IMR-90 (cell line): ENCODE measurements around the gene APMAP. TPM values are rescaled to one million over a fixed set of nuclear protein-coding genes. Genes with fewer than 3 reads are reported as not detected.

Experiments used
- ATAC-seq: fragments of 200-7000 bp; cut with Tn5 transposase; 2 replicates; pipeline ENCODE4 v1.9.1; 2020; ENCODE audit warnings: low read depth, mild to moderate bottlenecking, moderate library complexity
- BruUV-seq: library from RNA; stranded (reverse); fragments of 400-500 nt; replicated peaks from 2 replicates; lab custom pipeline; 2021; lab: Mats Ljungman, UMichigan
- CTCF ChIA-PET: fragments of 300-600 bp; formaldehyde crosslinking; extraction: SDS; loops from one replicate; lab custom pipeline; 2021; ENCODE audit warnings: antibody characterized with exemption; lab: Yijun Ruan, JAX
- POLR2A ChIA-PET: fragments of 300-600 bp; sonication (Branson Sonifier 250); formaldehyde crosslinking; loops from one replicate; lab custom pipeline; 2022; ENCODE audit warnings: antibody characterized with exemption; ENCODE audit not compliant: unreplicated experiment; lab: Charles Lee
- DNase-seq: peaks from one replicate; pipeline ENCODE4 v3.0.0; 2013
- H2AFZ ChIP-seq: replicated peaks from 2 replicates; pipeline ENCODE3; 2013; ENCODE audit warnings: low read length, mild to moderate bottlenecking; ENCODE audit not compliant: poor library complexity
- H2AK5ac ChIP-seq: 2 replicates; pipeline ENCODE4 v1.6.1; 2013; ENCODE audit warnings: low read depth, low read length, inconsistent platforms
- H2AK9ac ChIP-seq: replicated peaks from 2 replicates; pipeline ENCODE3; 2013; ENCODE audit warnings: mild to moderate bottlenecking, low read depth, low read length, moderate library complexity; ENCODE audit not compliant: poor library complexity
- H2BK120ac ChIP-seq: 2 replicates; pipeline ENCODE4 v1.6.1; 2013; ENCODE audit warnings: low read depth, low read length, inconsistent platforms
- H2BK15ac ChIP-seq: 3 replicates; pipeline ENCODE4 v1.6.1; 2013; ENCODE audit warnings: low read depth, low read length, inconsistent platforms
- H2BK20ac ChIP-seq: 2 replicates; pipeline ENCODE4 v1.6.1; 2013; ENCODE audit warnings: low read depth, mild to moderate bottlenecking, inconsistent platforms, low read length, moderate library complexity
- H2BK5ac ChIP-seq: 2 replicates; pipeline ENCODE4 v1.6.1; 2013; ENCODE audit warnings: mild to moderate bottlenecking, low read depth, low read length, inconsistent platforms; ENCODE audit not compliant: poor library complexity, severe bottlenecking
- H3K14ac ChIP-seq: replicated peaks from 2 replicates; pipeline ENCODE4 v1.6.1; 2013; ENCODE audit warnings: low read depth, low read length, inconsistent platforms
- H3K18ac ChIP-seq: 2 replicates; pipeline ENCODE4 v1.6.1; 2013; ENCODE audit warnings: low read depth, low read length, control low read depth
- H3K23ac ChIP-seq: 2 replicates; pipeline ENCODE4 v1.6.1; 2013; ENCODE audit warnings: low read depth, low read length, inconsistent platforms
- H3K27ac ChIP-seq: 2 replicates; pipeline ENCODE4 v1.5.1; 2013; ENCODE audit warnings: mild to moderate bottlenecking, control low read depth, low read length; ENCODE audit not compliant: insufficient read depth
- H3K27me3 ChIP-seq: 2 replicates; pipeline ENCODE4 v1.6.1; 2013; ENCODE audit warnings: low read length; ENCODE audit not compliant: control insufficient read depth, insufficient read depth
- H3K36me3 ChIP-seq: 2 replicates; pipeline ENCODE4 v1.6.1; 2013; ENCODE audit warnings: low read length, mixed read lengths; ENCODE audit not compliant: control insufficient read depth, insufficient read depth
- H3K4ac ChIP-seq: 2 replicates; pipeline ENCODE4 v1.6.1; 2013; ENCODE audit warnings: low read depth, low read length, inconsistent platforms
- H3K4me1 ChIP-seq: 2 replicates; pipeline ENCODE4 v1.6.1; 2013; ENCODE audit warnings: low read length, mixed read lengths; ENCODE audit not compliant: control insufficient read depth, insufficient read depth
- H3K4me2 ChIP-seq: 2 replicates; pipeline ENCODE4 v1.6.1; 2013; ENCODE audit warnings: low read depth, mild to moderate bottlenecking, control low read depth, low read length, moderate library complexity
- H3K4me3 ChIP-seq: 2 replicates; pipeline ENCODE4 v1.5.1; 2013; ENCODE audit warnings: low read depth, mild to moderate bottlenecking, control low read depth, low read length, moderate library complexity; ENCODE audit not compliant: insufficient read depth
- H3K56ac ChIP-seq: 2 replicates; pipeline ENCODE4 v1.6.1; 2013; ENCODE audit warnings: low read length, inconsistent platforms; ENCODE audit not compliant: insufficient read depth; ENCODE audit errors: extremely low read depth
- H3K79me1 ChIP-seq, 2 experiments: 2 replicates each; pipeline ENCODE4 v1.6.1; 2013; ENCODE audit warnings: low read length in 2 of 2, inconsistent platforms in 1 of 2, low read depth in 1 of 2
- H3K9ac ChIP-seq: 2 replicates; pipeline ENCODE4 v1.6.1; 2013; ENCODE audit warnings: low read depth, low read length, control low read depth
- H3K9me1 ChIP-seq: 2 replicates; pipeline ENCODE4 v1.6.1; 2013; ENCODE audit warnings: low read length, inconsistent platforms; ENCODE audit not compliant: insufficient read depth
- H3K9me3 ChIP-seq: 2 replicates; pipeline ENCODE4 v1.6.1; 2013; ENCODE audit warnings: low read length; ENCODE audit not compliant: control insufficient read depth, insufficient read depth
- H4K20me1 ChIP-seq: 2 replicates; pipeline ENCODE4 v1.6.1; 2013; ENCODE audit warnings: low read length, inconsistent platforms; ENCODE audit not compliant: insufficient read depth
- H4K5ac ChIP-seq: 2 replicates; pipeline ENCODE4 v1.6.1; 2013; ENCODE audit warnings: mild to moderate bottlenecking, low read depth, low read length, control low read depth
- H4K8ac ChIP-seq, 2 experiments: 2 replicates each; pipeline ENCODE4 v1.6.1; 2013; ENCODE audit warnings: low read depth in 2 of 2, low read length in 2 of 2, control low read depth in 1 of 2, inconsistent platforms in 1 of 2
- H4K91ac ChIP-seq: 2 replicates; pipeline ENCODE4 v1.6.1; 2013; ENCODE audit warnings: low read depth, low read length, inconsistent platforms; ENCODE audit not compliant: insufficient read depth
- BHLHE40 ChIP-seq: fragments of 150-350 bp; IDR thresholded peaks from 2 replicates; pipeline ENCODE4 v1.6.1; 2016; ENCODE audit warnings: mild to moderate bottlenecking, low read depth, low read length
- CEBPB ChIP-seq: IDR thresholded peaks from 2 replicates; pipeline ENCODE4 v1.6.1; 2012; ENCODE audit warnings: low read depth, low read length, improper control_type of control experiment
- CHD1 ChIP-seq: IDR thresholded peaks from 2 replicates; pipeline ENCODE4 v1.6.1; 2012; ENCODE audit warnings: low read depth, low read length, improper control_type of control experiment
- FOS ChIP-seq: fragments of 150-350 bp; IDR thresholded peaks from 2 replicates; pipeline ENCODE4 v1.6.1; 2016; ENCODE audit warnings: low read depth, low read length
- MAFK ChIP-seq: IDR thresholded peaks from 2 replicates; pipeline ENCODE4 v1.6.1; 2012; ENCODE audit warnings: low read depth, low read length, improper control_type of control experiment
- MXI1 ChIP-seq: IDR thresholded peaks from 2 replicates; pipeline ENCODE4 v1.6.1; 2012; ENCODE audit warnings: low read depth, mild to moderate bottlenecking, low read length, moderate library complexity, borderline replicate concordance
- NFE2L2 ChIP-seq: fragments of 150-350 bp; IDR thresholded peaks from 2 replicates; pipeline ENCODE4 v1.6.1; 2016; ENCODE audit warnings: low read depth, mild to moderate bottlenecking, low read length
- POLR2A ChIP-seq: IDR thresholded peaks from 2 replicates; pipeline ENCODE4 v1.6.1; 2012; ENCODE audit warnings: mild to moderate bottlenecking, low read depth, low read length
- RAD21 ChIP-seq: IDR thresholded peaks from 2 replicates; pipeline ENCODE4 v1.6.1; 2012; ENCODE audit warnings: low read length, improper control_type of control experiment
- RCOR1 ChIP-seq: IDR thresholded peaks from 2 replicates; pipeline ENCODE4 v1.6.1; 2012; ENCODE audit warnings: mild to moderate bottlenecking, low read length, improper control_type of control experiment; ENCODE audit not compliant: insufficient replicate concordance
- RFX5 ChIP-seq: IDR thresholded peaks from 2 replicates; pipeline ENCODE4 v1.8.0; 2012; ENCODE audit warnings: low read depth, mild to moderate bottlenecking, low read length, moderate library complexity
- SMC3 ChIP-seq: fragments of 150-350 bp; IDR thresholded peaks from 2 replicates; pipeline ENCODE4 v1.6.1; 2016; ENCODE audit warnings: low read depth, mild to moderate bottlenecking, antibody characterized with exemption, low read length, moderate library complexity
- WGBS, 2 experiments: methylation state at CpG; one replicate each; pipeline versions ENCODE4 v1.1.5 to v1.1.7; 2013; ENCODE audit warnings: missing lambda C conversion rate in 2 of 2; ENCODE audit not compliant: insufficient read length in 1 of 2; ENCODE audit errors: extremely low coverage in 2 of 2; 5-methylcytosine and 5-hydroxymethylcytosine counted together
- dilution Hi-C: fragments of 300-500 bp; cut with HindIII; formaldehyde crosslinking; loops from one replicate; pipeline ENCODE4 v1.14.3; 2018; ENCODE audit warnings: low sequenced_read_pairs; ENCODE audit not compliant: unreplicated experiment
- in situ Hi-C: fragments of 300-500 bp; cut with MboI; formaldehyde crosslinking; loops from 3 replicates; pipeline ENCODE4 v1.14.3; 2019; ENCODE audit warnings: low sequenced_read_pairs, inconsistent platforms, mixed read lengths
- intact Hi-C: fragments of 100-400 bp; cut with micrococcal nuclease; formaldehyde crosslinking; loops from 2 replicates; pipeline ENCODE4 v1.10.0; 2022
- polyA plus RNA-seq, 3 experiments: library from polyadenylated mRNA; depleted of rRNA; stranded (reverse); fragments of >200 nt; gene quantifications; 2 replicates each; pipeline ENCODE4 v1.2.3, GENCODE V29; 2012; ENCODE audit warnings: low replicate concordance in 1 of 3
- total RNA-seq: library from RNA; depleted of rRNA; stranded (reverse); fragments of >200 nt; gene quantifications from 2 replicates; pipeline ENCODE4 v1.2.3, GENCODE V29; 2012
- TF ChIP-seq, protein P1 (sequence below): fragments of 150-350 bp; IDR thresholded peaks from 2 replicates; pipeline ENCODE4 v1.6.1; 2017; ENCODE audit warnings: mild to moderate bottlenecking, antibody characterized with exemption, low read length, low read depth
- TF ChIP-seq, protein P2 (sequence below): conservative IDR thresholded peaks from 2 replicates; pipeline ENCODE4 v1.5.1; 2012; ENCODE audit warnings: mild to moderate bottlenecking, low read depth, low read length, improper control_type of control experiment
- TF ChIP-seq, protein P3 (sequence below): fragments of 150-350 bp; IDR thresholded peaks from 2 replicates; pipeline ENCODE4 v1.6.1; 2016; ENCODE audit warnings: low read depth, mild to moderate bottlenecking, low read length, moderate library complexity, borderline replicate concordance

The APMAP gene
- total and polyA plus RNA-seq, 2 of the 4 experiments (the other 2 are of a cell fraction): 67.2 to 88.8 TPM

DNA sequence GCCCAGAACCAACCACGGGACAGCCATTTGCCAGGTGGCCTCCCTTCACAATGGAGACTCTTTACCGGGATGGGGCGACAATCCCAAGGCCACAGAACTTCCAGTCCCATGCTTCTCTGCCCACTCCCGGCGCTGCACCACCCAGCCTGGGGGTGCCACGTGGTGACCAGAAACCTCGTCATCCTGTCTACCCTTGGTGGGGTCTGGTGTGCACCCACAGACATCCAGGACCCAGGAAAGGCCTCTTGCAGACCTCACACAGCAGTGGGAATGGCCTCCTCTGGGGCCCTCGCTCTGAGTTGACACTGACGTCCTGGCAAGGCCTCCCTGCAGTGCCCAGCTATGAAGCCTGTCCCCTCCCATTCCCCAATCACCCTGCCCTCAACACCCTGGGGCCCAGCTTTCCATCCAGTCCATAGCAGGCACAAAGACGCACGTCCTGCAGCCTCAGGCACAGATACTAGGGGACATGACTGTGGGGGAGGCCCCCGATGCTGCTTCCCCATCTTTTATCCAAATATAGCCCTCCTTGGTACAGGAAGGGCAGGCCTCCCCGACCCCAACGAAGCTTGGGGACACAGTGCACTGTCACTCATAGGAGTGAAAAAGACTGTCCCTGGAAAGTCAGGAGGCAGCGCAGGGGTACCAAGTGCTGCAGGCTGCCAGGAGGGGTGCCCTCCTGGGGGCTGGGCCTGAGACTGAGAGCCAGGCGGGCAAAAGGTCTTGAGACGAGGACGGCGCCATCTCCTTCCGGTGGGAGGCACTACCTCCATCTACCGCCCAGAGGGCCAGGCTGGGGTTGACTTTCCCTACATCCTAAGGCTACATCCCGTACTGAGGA, 36.3 kb downstream of the APMAP start:
- H4K91ac ChIP-seq: no peak overlapping the region
- peaks cover 9% of the 10 kb centered on the region; the same call in 1 of the 2 replicates for H3K36me3 ChIP-seq
- no peak overlapping the region for H3K4me3 ChIP-seq
- in situ Hi-C loops: no loop called here
- H3K4me1 ChIP-seq: no peaks in the 10 kb centered on the region
- H3K79me1 ChIP-seq: no peaks in the 10 kb centered on the region
- H2BK120ac ChIP-seq: no peak overlapping the region
- no peak overlapping the region for H4K8ac ChIP-seq
- no peak overlapping the region for H3K23ac ChIP-seq
- H3K27ac ChIP-seq: no peak overlapping the region
- H3K18ac ChIP-seq: no peak overlapping the region
- no peak for ATAC-seq
- H2AK5ac ChIP-seq: no peak overlapping the region
- no peak overlapping the region for H3K4ac ChIP-seq
- POLR2A ChIA-PET: no interaction called here
- H3K14ac ChIP-seq: no peak overlapping the region
- no peak overlapping the region for H3K56ac ChIP-seq
- dilution Hi-C loops: no loop called here
- peak overlapping the region; percentile 51 for H2AFZ ChIP-seq
- no peak overlapping the region for H2BK15ac ChIP-seq
- WGBS, 2 experiments: 96% methylated on average over 10 of the region's 22 CpGs; no CpG with 5 or more reads in 1 of the 2 experiments
- H4K5ac ChIP-seq: no peak overlapping the region
- no peak overlapping the region for H2AK9ac ChIP-seq
- BruUV-seq: no TSS peak
- no peaks in the 10 kb centered on the region for H3K27me3 ChIP-seq
- DNase-seq: no peak
- no peak overlapping the region for H2BK20ac ChIP-seq
- 0 out of 2 replicates have a peak, but pooled peaks cover 4% of the 10 kb centered on the region for H3K9me1 ChIP-seq
- intact Hi-C loops: no loop called here
- no peaks in the 10 kb centered on the region for H3K9me3 ChIP-seq
- no peak overlapping the region for H3K9ac ChIP-seq
- CTCF ChIA-PET: no interaction called here
- no peak overlapping the region for H3K4me2 ChIP-seq
- H4K20me1 ChIP-seq: no peaks in the 10 kb centered on the region
- H2BK5ac ChIP-seq: no peak overlapping the region
- TF ChIP-seq MAFK: no peak
- no peak for TF ChIP-seq FOS
- no peak for TF ChIP-seq SMC3
- TF ChIP-seq POLR2A: no peak
- TF ChIP-seq, protein P1, sequence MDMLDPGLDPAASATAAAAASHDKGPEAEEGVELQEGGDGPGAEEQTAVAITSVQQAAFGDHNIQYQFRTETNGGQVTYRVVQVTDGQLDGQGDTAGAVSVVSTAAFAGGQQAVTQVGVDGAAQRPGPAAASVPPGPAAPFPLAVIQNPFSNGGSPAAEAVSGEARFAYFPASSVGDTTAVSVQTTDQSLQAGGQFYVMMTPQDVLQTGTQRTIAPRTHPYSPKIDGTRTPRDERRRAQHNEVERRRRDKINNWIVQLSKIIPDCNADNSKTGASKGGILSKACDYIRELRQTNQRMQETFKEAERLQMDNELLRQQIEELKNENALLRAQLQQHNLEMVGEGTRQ: no peak
- no peak for TF ChIP-seq CHD1
- TF ChIP-seq MXI1: no peak
- no peak for TF ChIP-seq RFX5
- TF ChIP-seq RAD21: no peak
- TF ChIP-seq CEBPB: no peak
- TF ChIP-seq, protein P2, sequence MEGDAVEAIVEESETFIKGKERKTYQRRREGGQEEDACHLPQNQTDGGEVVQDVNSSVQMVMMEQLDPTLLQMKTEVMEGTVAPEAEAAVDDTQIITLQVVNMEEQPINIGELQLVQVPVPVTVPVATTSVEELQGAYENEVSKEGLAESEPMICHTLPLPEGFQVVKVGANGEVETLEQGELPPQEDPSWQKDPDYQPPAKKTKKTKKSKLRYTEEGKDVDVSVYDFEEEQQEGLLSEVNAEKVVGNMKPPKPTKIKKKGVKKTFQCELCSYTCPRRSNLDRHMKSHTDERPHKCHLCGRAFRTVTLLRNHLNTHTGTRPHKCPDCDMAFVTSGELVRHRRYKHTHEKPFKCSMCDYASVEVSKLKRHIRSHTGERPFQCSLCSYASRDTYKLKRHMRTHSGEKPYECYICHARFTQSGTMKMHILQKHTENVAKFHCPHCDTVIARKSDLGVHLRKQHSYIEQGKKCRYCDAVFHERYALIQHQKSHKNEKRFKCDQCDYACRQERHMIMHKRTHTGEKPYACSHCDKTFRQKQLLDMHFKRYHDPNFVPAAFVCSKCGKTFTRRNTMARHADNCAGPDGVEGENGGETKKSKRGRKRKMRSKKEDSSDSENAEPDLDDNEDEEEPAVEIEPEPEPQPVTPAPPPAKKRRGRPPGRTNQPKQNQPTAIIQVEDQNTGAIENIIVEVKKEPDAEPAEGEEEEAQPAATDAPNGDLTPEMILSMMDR: no peak
- no peak for TF ChIP-seq BHLHE40
- no peak for TF ChIP-seq RCOR1
- TF ChIP-seq, protein P3, sequence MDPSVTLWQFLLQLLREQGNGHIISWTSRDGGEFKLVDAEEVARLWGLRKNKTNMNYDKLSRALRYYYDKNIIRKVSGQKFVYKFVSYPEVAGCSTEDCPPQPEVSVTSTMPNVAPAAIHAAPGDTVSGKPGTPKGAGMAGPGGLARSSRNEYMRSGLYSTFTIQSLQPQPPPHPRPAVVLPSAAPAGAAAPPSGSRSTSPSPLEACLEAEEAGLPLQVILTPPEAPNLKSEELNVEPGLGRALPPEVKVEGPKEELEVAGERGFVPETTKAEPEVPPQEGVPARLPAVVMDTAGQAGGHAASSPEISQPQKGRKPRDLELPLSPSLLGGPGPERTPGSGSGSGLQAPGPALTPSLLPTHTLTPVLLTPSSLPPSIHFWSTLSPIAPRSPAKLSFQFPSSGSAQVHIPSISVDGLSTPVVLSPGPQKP: no peak
- no peak for TF ChIP-seq NFE2L2
